Prostate gland (tissue), 2 donors: Measurements from ENCODE around the gene GNAZ.

ENCODE experiments used
- POLR2A ChIP-seq: fragments of 450-650 bp; IDR thresholded peaks from one replicate; pipeline ENCODE4 v1.6.1; 2016; ENCODE audit warnings: antibody characterized with exemption, mild to moderate bottlenecking
- POLR2AphosphoS5 ChIP-seq: sonication (generic); formaldehyde crosslinking; IDR thresholded peaks from one replicate; pipeline ENCODE4 v1.6.1; 2017; ENCODE audit warnings: antibody characterized with exemption
- TF ChIP-seq, protein P1 (sequence below), 4 experiments: fragments of 200-600 bp in 2 of 4; fragments of 450-650 bp in 2 of 4; sonication (generic) in 2 of 4; IDR thresholded peaks; 1 replicate in 3 of 4; 2 replicates in 1 of 4; pipeline ENCODE4 v1.5.1; 2016 to 2019; ENCODE audit warnings: antibody characterized with exemption in 4 of 4, mild to moderate bottlenecking in 2 of 4, moderate library complexity in 2 of 4

GRCh38 chr22:23061471-23062280 lies 8.6 kb upstream of the GNAZ start:
- TF ChIP-seq, protein P1, sequence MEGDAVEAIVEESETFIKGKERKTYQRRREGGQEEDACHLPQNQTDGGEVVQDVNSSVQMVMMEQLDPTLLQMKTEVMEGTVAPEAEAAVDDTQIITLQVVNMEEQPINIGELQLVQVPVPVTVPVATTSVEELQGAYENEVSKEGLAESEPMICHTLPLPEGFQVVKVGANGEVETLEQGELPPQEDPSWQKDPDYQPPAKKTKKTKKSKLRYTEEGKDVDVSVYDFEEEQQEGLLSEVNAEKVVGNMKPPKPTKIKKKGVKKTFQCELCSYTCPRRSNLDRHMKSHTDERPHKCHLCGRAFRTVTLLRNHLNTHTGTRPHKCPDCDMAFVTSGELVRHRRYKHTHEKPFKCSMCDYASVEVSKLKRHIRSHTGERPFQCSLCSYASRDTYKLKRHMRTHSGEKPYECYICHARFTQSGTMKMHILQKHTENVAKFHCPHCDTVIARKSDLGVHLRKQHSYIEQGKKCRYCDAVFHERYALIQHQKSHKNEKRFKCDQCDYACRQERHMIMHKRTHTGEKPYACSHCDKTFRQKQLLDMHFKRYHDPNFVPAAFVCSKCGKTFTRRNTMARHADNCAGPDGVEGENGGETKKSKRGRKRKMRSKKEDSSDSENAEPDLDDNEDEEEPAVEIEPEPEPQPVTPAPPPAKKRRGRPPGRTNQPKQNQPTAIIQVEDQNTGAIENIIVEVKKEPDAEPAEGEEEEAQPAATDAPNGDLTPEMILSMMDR (IDR thresholded peaks at IDR 0.05), result no peak
- TF ChIP-seq POLR2A, result no peak
- no peak for TF ChIP-seq POLR2AphosphoS5
